Right lung (tissue), 5 donors: ENCODE data around the gene OTUD1. TPM values are rescaled to one million over a fixed set of nuclear protein-coding genes. Genes with fewer than 3 reads are reported as not detected.

Experiments used
- DNase-seq, 2 donors: peaks; one replicate each; pipeline ENCODE4 v3.0.0-alpha.2; 2013
- polyA plus RNA-seq, 5 donors: library from polyadenylated mRNA; unstranded; fragments of 120-200 nt; gene quantifications; one replicate each; pipeline versions ENCODE4 v1.2.1 to v1.2.3, GENCODE V29; 2013; ENCODE audit warnings: inconsistent platforms in 1 of 5, low replicate concordance in 1 of 5; ENCODE audit not compliant: insufficient read length in 5 of 5, insufficient read depth in 1 of 5

OTUD1 gene
- polyA plus RNA-seq, 5 donors, result 13.6 to 14.5 (median 13.9) TPM

DNA sequence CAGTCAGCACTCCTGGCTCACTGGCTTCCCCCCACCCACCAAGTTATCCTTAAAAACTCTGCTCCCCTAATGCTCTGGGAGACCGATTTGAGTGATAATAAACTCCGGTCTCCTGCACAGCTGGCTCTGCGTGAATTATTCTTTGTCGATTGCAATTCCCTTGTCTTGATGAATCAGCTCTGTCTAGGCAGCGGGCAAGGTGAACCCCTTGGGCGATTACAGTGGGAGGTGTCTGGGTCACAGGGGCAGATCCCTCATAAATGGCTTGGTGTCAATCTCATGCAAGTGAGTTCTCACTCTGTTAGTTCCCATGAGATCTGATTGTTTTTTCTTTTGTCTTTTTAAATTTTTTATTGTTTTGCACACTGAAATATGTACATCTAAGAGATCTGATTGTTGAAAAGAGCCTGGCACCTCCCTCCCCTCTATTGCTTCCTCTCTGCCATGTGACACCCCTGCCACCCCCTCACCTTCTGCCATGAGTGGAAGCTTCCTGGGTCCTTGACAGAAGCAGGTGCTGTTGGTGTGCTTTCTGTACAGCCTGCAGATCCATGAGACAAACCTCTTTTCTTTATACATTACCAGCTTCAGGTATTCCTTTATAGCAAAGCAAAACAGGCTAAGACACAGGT lies 20.5 kb downstream of the OTUD1 start:
- no peak for DNase-seq

DNA sequence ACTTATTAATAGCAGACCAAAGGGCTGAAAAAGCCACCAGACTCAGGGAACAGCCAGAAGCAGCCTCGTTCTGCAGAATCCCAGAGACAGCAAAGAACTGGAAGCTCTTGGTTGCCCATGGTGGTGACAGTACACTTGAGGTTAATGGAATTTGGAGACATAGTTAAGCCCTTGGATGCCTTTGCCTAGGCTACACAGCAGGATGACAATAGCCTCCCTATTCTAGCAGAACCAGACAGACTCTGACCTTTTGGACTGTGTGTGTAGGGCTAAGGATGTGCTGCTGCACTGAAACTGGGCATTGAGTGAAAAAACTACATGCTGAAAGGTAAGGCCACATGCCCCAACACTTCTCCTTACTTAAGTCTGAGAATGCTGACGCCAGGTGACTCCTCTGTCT lies 22.7 kb downstream of the OTUD1 start:
- no peak for DNase-seq

DNA sequence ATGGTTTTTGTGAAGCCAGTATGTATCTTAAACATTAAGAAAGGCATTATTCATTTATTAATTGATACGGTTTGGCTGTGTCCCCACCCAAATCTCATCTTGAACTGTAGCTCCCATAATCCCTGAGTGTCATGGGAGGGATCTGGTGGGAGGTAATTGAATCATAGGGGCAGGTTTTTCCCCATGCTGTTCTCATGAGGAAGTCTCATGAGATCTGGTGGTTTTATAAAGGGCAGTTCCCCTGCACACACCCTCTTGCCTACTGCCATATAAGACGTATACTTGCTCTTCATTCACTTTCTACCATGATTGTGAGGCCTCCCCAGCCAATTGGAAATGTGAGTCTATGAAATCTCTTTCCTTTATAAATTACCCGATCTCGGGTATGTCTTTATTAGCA lies 28.1 kb downstream of the OTUD1 start:
- DNase-seq, result no peak

DNA sequence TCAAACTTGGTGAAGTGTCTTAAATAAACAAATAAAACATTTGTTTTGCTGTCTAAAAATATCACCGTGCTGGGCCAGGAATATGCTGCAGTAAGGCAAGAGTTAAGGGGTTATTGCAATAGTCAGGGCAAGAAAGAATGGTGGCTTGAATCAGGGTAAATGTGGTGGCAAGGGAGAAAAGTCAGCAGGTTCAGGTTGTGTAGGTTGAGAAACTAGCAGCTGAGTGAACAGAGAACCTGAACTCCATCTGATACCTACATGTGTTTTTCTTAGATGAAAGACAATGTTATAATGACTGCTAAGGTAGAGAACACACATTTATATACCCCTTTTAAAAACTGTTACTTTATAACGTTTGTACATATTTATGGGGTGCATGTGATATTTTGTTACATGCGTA lies 28.7 kb downstream of the OTUD1 start:
- no peak for DNase-seq

DNA sequence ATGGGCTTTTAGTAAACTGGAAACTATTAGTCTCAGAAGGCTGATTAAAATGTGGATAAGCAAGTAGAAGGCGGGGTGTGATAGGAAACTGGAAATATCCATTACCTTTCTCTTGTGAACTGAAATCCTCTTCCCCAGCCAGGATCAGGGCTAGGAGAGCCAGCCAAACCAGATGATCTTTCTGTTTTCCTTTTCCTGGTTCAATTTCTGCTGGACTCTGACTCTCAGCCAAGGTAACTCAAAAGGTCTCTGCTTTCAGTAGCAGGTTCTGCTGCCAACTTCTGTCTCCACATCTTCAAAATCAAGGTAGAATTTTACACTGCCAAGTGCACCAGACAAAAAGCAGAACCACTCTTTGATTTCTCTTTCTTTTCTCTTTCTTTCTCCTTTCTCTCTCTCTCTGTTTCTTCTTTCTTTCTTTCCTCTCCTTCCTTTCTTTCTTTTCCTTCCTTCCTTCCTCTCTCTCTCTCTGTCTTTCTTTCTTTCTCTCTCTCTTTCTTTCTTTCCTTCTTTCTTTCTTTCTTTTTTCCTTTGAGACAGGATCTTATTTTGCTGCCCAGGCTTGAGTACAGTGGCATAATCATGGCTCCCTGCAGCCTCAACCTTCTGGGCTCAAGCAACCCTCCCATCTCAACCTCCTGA lies 30.8 kb downstream of the OTUD1 start:
- DNase-seq, result no peak

DNA sequence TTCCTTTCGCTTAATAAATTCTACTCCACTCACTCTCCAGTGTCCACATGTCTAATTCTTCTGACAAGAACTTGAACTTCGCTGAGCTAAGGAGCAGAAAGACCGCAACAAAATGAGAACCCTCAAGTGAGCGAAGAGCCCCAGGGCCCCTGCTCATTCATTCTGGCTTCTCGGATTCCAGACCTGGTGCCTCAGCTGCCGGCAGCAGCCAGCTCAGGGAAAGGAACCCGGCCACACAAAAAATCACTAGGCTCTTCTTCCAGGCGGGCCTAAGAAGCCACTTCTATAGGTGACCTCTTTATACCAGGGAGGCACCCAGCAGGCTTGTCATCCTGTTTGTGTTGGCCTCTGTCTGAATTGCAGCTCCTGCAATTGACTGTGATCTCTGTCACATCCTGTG lies 33.3 kb downstream of the OTUD1 start:
- no peak for DNase-seq

DNA sequence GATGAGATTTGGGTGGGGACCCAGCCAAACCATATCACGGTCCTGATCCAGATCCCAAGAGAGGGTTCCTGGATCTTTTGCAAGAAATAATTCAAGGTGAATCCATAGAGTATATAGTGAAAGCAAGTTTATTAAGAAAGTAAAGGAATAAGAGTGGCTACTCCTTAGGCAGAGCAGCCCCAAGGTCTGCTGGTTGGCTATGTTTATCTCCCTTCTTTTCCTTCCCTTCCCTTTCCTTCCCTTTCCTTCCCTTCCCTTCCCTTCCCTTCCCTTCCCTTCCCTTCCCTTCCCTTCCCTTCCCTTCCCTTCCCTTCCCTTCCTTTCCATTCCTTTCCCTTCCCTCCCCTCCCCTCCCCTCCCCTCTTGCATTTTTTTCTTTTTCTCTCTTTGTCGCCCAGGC lies 35.2 kb downstream of the OTUD1 start:
- no peak for DNase-seq

DNA sequence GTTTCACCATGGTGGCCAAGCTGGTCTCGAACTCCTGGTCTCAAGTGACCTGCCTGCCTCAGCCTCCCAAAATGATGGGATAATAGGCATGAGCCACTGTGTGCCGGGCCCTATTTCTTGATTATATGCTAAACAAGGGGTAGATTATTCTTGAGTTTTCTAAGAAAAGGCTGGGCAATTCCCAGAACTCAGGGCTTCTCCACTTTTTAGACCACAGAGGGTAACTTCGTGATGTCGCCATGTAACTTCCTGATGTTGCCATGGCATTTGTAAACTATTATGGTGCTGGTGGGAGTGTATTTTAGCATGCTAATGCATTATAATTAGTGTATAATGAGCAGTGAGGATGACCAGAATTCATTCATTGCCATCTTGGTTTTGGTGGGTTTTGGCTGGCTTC lies 35.8 kb downstream of the OTUD1 start:
- no peak for DNase-seq

DNA sequence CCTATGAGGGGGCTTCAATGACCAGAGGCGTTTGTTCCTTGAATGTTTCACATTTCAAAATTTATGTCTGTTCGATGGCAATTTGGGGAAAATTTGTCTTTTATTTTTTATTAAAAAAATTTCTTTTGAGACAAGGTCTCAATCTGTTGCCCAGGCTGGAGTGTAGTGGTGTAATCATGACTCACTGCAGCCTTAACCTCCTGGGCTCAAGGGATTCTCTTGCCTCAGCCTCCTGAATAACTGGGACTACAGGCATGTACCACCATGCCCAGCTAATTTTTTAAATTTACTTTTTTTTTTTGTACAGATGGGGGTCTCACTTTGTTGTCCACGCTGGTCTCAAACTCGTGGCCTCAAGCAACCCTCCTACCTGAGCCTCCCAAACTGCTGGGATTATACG lies 39.7 kb downstream of the OTUD1 start:
- DNase-seq, result no peak

DNA sequence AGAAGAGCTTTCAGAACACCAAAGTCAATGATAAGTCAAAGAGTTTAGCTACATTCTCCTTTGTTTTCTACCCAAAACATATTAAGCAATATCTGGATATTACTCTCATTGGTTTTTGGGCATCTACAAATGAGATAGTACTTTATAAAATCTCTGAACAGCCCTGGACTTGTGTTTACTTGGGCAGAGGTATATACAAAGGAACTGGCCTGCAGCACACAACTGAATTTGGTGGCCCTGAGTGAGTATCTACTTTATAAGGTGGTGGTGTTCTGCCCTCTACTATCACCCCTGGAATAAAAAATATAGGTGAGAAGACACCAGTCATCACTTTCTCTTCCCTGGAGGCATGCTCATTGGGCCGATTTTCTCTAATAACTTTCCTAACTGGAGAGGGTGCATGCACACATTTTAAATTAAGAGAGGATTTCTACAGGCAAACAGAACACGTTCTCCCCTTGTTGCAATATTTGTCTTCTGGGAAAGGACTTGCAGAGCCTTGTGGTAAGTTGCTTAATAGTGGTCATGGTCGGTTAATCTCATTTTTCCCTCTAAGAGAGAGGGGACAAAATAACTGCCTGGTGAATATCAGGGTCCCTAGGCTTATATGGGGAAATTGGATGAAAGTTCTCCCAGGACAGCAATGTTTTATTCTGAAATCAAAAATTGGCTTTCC lies 41.1 kb downstream of the OTUD1 start:
- no peak for DNase-seq

DNA sequence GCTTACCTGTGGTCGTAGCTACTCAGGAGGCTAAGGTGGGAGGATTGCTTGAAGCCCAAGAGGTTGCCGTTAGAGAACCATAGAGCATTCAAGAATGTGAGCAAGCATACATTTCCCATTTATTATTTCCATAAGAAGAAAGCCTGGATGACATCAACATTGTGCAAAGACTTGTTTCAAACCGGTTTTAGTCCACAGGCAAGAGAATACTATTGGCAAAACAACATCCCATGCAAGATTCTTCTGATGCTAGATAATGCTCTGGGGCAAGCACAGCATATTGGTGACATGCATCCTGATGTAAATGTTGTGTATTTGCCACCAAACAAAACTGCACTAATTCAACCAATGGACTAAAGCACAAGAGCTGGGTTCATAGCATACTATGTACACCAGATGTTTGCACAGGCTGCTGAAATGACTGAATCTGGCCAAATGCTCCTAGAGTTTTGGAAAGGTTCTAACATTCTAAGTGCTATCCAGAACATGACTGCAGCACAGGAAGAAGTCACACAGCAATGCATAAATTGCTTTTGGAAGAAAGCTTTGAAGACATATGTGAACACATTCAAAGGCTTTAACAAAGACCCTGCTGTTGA lies 42.6 kb downstream of the OTUD1 start:
- no peak for DNase-seq

DNA sequence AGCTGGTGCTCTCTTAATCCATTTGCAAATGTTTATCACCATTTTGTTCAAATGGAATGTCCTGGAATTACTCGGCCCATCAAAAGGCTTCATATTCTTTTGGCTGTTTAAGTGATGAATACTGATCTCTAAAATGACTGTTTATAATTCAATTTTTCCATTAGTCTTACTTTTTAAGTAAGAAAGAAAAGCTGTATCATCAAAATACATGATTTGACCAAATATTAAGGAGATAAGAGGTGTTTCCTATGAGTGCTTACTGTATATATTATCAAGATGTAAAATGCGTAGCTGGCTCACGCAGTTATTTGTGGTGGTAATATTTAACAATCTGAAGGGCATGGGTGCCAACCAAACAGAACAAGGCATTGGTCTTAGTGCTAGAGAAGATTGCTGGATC lies 51.2 kb downstream of the OTUD1 start:
- DNase-seq, result no peak

Other genes with a start within 250 kb of the OTUD1 start
- under 1 TPM in 1 of 5 donors, not detected in 4; 0.36 TPM for gene PTF1A, start 246.8 kb upstream of the OTUD1 start, polyA plus RNA-seq
- under 1 TPM; 0.15 to 0.64 (median 0.52) TPM for gene C10orf67, start 94.3 kb upstream of the OTUD1 start, polyA plus RNA-seq